ENCODE measurements around the gene BHLHE40.

DNA sequence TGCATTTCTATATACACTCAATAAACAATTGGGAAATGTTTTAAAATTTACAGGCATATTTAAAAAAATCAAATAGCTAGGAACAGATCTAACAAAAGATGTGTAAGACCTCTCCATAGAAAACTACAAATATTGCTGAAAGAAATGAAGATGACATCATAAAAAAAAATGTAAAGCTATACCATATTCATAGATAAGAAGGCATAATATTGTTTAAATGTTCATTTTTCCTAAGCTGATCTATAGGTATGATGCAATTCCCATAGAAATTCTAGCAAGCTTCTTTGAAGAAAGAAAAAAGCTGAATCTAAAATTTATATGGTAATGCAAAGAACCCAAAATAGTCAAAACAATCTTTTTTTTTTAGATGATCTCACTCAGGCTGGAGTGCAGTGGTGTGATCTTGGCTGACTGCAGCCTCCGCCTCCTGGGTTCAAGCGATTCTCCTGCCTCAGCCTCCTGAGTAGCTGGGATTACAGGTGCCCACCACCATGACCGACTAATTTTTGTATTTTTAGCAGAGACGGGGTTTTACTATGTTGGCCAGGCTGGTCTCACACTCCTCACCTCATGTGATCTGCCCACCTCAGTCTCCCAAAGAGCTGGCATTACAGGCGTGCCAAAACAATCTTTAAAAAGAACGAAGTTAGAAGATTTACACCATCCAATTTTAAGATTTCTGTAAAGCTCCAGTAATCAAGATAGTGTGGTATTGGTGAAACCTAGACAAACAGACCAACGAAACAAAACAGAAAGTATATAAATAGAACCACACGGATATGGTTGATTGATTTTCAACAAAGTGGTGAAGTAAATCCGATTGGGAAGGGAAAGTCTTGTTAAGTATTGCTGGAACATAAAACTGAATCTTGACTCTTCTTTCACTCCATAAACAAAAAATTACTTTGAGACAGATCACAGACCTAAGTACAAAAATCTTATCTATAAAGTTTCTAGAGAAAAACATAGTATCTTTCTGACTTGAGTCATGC, 6.3 kb upstream of the BHLHE40 start:
- TF ChIP-seq, protein P1, sequence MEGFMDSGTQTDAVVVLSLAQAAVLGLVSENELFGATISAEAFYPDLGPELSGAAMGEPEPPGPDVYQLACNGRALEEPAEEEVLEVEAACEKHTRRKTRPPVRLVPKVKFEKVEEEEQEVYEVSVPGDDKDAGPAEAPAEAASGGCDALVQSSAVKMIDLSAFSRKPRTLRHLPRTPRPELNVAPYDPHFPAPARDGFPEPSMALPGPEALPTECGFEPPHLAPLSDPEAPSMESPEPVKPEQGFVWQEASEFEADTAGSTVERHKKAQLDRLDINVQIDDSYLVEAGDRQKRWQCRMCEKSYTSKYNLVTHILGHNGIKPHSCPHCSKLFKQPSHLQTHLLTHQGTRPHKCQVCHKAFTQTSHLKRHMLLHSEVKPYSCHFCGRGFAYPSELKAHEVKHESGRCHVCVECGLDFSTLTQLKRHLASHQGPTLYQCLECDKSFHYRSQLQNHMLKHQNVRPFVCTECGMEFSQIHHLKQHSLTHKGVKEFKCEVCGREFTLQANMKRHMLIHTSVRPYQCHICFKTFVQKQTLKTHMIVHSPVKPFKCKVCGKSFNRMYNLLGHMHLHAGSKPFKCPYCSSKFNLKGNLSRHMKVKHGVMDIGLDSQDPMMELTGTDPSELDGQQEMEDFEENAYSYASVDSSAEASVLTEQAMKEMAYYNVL (CRISPR knock-in tag; IDR thresholded peaks at IDR 0.05; ENCODE audit: borderline replicate concordance), result no peak
- TF ChIP-seq CBX1 (IDR thresholded peaks at IDR 0.05; ENCODE audit: low read depth) (no peak), FOSL1 (CRISPR knock-in tag; IDR thresholded peaks at IDR 0.05; ENCODE audit: borderline replicate concordance) (no peak), CEBPB (IDR thresholded peaks at IDR 0.05; ENCODE audit: borderline replicate concordance, low read depth, low read length) (no peak), SMC3 (IDR thresholded peaks at IDR 0.05; ENCODE audit: low read length) (no peak), POLR2AphosphoS2 (IDR thresholded peaks at IDR 0.05; ENCODE audit: low read depth, low read length) (no peak), RXRA (CRISPR knock-in tag; IDR thresholded peaks at IDR 0.05) (no peak)
- TF ChIP-seq, protein P2, sequence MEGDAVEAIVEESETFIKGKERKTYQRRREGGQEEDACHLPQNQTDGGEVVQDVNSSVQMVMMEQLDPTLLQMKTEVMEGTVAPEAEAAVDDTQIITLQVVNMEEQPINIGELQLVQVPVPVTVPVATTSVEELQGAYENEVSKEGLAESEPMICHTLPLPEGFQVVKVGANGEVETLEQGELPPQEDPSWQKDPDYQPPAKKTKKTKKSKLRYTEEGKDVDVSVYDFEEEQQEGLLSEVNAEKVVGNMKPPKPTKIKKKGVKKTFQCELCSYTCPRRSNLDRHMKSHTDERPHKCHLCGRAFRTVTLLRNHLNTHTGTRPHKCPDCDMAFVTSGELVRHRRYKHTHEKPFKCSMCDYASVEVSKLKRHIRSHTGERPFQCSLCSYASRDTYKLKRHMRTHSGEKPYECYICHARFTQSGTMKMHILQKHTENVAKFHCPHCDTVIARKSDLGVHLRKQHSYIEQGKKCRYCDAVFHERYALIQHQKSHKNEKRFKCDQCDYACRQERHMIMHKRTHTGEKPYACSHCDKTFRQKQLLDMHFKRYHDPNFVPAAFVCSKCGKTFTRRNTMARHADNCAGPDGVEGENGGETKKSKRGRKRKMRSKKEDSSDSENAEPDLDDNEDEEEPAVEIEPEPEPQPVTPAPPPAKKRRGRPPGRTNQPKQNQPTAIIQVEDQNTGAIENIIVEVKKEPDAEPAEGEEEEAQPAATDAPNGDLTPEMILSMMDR (CRISPR knock-in tag; IDR thresholded peaks at IDR 0.05), result no peak
